ENCODE measurements around the gene PLEKHA8. TPM values are rescaled to one million over a fixed set of nuclear protein-coding genes. Genes with fewer than 3 reads are reported as not detected.

Gene PLEKHA8
- total RNA-seq, 1 experiment from 2014 or later, result 8.4 TPM

- ATAC-seq (no peak), DNase-seq (no peak)
- Histone ChIP-seq H3K4me1 (ENCODE audit: insufficient read depth, low read length) (peaks cover 6% of the 10 kb centered on the region; the same call in 1 of the 2 replicates), H3K79me2 (ENCODE audit: low read length) (no peaks in the 10 kb centered on the region), H3K27ac (ENCODE audit: low read length) (no peak overlapping the region), H3K9me2 (replicated peaks; ENCODE audit: low read length) (no peaks in the 10 kb centered on the region), H2AFZ (ENCODE audit: low read length) (no peak overlapping the region), H3K36me3 (ENCODE audit: low read depth, low read length) (peaks cover 4% of the 10 kb centered on the region; the same call in 1 of the 2 replicates), H3K4me2 (ENCODE audit: low read length) (no peak overlapping the region), H3F3A (ENCODE audit: low read length, unreplicated experiment) (no peaks in the 10 kb centered on the region), H3K27me3 (ENCODE audit: low read length) (no peaks in the 10 kb centered on the region), H3K9me3 (ENCODE audit: low read length) (no peaks in the 10 kb centered on the region), H3K9ac (ENCODE audit: low read length) (no peak overlapping the region), H3K4me3 (ENCODE audit: low read length) (no peak overlapping the region), H4K20me1 (ENCODE audit: low read length) (no peaks in the 10 kb centered on the region)
- ChIA-PET POLR2A (ENCODE audit: unreplicated experiment) (no interaction called here), CTCF (no interaction called here)
- BruUV-seq (replicated peaks), result no TSS peak
- intact Hi-C loops (cut with micrococcal nuclease), result no loop called here
- TF ChIP-seq EZH2 (IDR thresholded peaks at IDR 0.05; ENCODE audit: low read length, unreplicated experiment), result no peak
- no peak for TF ChIP-seq CTCF (conservative IDR thresholded peaks at IDR 0.05; ENCODE audit: low read depth, low read length)
- no peak for TF ChIP-seq EZH2phosphoT487 (IDR thresholded peaks at IDR 0.05; ENCODE audit: borderline replicate concordance, low read length)
Measured at GRCh38 chr7:30010021-30010420, 18.2 kb upstream of the PLEKHA8 start.

GRCh38 chr7:30012757-30013156, 15.5 kb upstream of the PLEKHA8 start:
- CTCF ChIA-PET, result no interaction called here
- Histone ChIP-seq H3K27me3 (ENCODE audit: low read length) (no peaks in the 10 kb centered on the region), H3K9ac (ENCODE audit: low read length) (no peak overlapping the region), H2AFZ (ENCODE audit: low read length) (no peak overlapping the region), H3K9me3 (ENCODE audit: low read length) (no peaks in the 10 kb centered on the region), H3K36me3 (ENCODE audit: low read depth, low read length) (peaks cover 4% of the 10 kb centered on the region; the same call in 1 of the 2 replicates), H3K4me1 (ENCODE audit: insufficient read depth, low read length) (peaks cover 6% of the 10 kb centered on the region; the same call in 1 of the 2 replicates), H3K4me2 (ENCODE audit: low read length) (no peak overlapping the region), H3K4me3 (ENCODE audit: low read length) (no peak overlapping the region), H3K27ac (ENCODE audit: low read length) (no peak overlapping the region), H3K9me2 (replicated peaks; ENCODE audit: low read length) (no peaks in the 10 kb centered on the region), H3K79me2 (ENCODE audit: low read length) (no peaks in the 10 kb centered on the region), H4K20me1 (ENCODE audit: low read length) (no peaks in the 10 kb centered on the region), H3F3A (ENCODE audit: low read length, unreplicated experiment) (no peaks in the 10 kb centered on the region)
- TF ChIP-seq EZH2phosphoT487 (IDR thresholded peaks at IDR 0.05; ENCODE audit: borderline replicate concordance, low read length), result no peak
- TF ChIP-seq EZH2 (IDR thresholded peaks at IDR 0.05; ENCODE audit: low read length, unreplicated experiment), result no peak
- TF ChIP-seq CTCF (conservative IDR thresholded peaks at IDR 0.05; ENCODE audit: low read depth, low read length), result peak; percentile 45; the same call in 1 of the 2 replicates
- peak; percentile 63 for ATAC-seq
- POLR2A ChIA-PET (ENCODE audit: unreplicated experiment), result no interaction called here
- intact Hi-C loops (cut with micrococcal nuclease), result loop anchor here (2.0 kb wide), 1 partner anchor 50 kb away; no protein-coding TSS in a partner anchor
- BruUV-seq (replicated peaks), result no TSS peak
- peak; percentile 72 for DNase-seq

GRCh38 chr7:30018451-30018850, 9.8 kb upstream of the PLEKHA8 start:
- ChIA-PET CTCF (no interaction called here), POLR2A (ENCODE audit: unreplicated experiment) (interaction anchor here (0.7 kb wide), 1 partner anchor 31 kb away, joined by 3 read pairs; no protein-coding TSS in a partner anchor)
- Histone ChIP-seq H3K9me3 (ENCODE audit: low read length) (no peaks in the 10 kb centered on the region), H3F3A (ENCODE audit: low read length, unreplicated experiment) (peaks cover 3% of the 10 kb centered on the region), H3K4me2 (ENCODE audit: low read length) (no peak overlapping the region), H4K20me1 (ENCODE audit: low read length) (no peaks in the 10 kb centered on the region), H3K27ac (ENCODE audit: low read length) (no peak overlapping the region), H3K36me3 (ENCODE audit: low read depth, low read length) (peaks cover 4% of the 10 kb centered on the region; the same call in 1 of the 2 replicates), H3K9ac (ENCODE audit: low read length) (no peak overlapping the region), H2AFZ (ENCODE audit: low read length) (no peak overlapping the region), H3K9me2 (replicated peaks; ENCODE audit: low read length) (no peaks in the 10 kb centered on the region), H3K4me1 (ENCODE audit: insufficient read depth, low read length) (peaks cover 17% of the 10 kb centered on the region), H3K27me3 (ENCODE audit: low read length) (no peaks in the 10 kb centered on the region), H3K4me3 (ENCODE audit: low read length) (no peak overlapping the region), H3K79me2 (ENCODE audit: low read length) (peaks cover 13% of the 10 kb centered on the region; the same call in 1 of the 2 replicates)
- ATAC-seq (no peak), DNase-seq (no peak)
- TF ChIP-seq EZH2phosphoT487 (IDR thresholded peaks at IDR 0.05; ENCODE audit: borderline replicate concordance, low read length) (no peak), EZH2 (IDR thresholded peaks at IDR 0.05; ENCODE audit: low read length, unreplicated experiment) (no peak), CTCF (conservative IDR thresholded peaks at IDR 0.05; ENCODE audit: low read depth, low read length) (no peak)
- BruUV-seq (replicated peaks), result no TSS peak
- intact Hi-C loops (cut with micrococcal nuclease), result no loop called here

All from PC-3 (cell line).